ENCODE measurements around the gene PHF19. TPM values are rescaled to one million over a fixed set of nuclear protein-coding genes. Genes with fewer than 3 reads are reported as not detected.

PHF19 gene
- total and polyA plus RNA-seq, 3 experiments from 2014 or later: 8.3 to 214 (median 206) TPM

DNA sequence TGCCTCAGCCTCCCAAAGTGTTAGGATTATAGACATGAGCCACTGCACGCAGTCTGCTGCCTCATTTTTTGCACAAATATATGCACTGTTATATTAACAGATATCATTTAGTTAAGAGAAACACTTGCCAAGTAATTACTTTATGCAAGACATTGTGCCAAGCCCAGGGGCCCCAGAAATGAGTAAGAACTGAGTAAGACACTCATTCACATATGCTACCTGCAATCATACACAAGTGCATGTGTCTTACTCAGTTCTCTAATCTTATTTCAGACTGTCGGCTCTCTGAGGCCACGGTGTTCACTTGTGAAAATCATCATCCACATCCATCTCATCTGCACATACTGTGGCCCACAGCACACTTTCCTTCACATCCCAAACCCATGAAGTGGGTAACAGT lies 33.7 kb upstream of the PHF19 start:
- Mint-ChIP-seq H3K4me1 (peaks cover 65 to 91% (median 83%) of the 10 kb centered on the region in 3 donors), H3K27ac (peak overlapping the region; percentile 75 to 96 (median 87)), H3K9me3 (no peaks in the 10 kb centered on the region), H3K27me3 (no peaks in the 10 kb centered on the region), H3K4me3 (peak overlapping the region in 4 of 7 donors; percentile 8 to 64 (median 35)), H3K36me3 (peaks cover 21 to 93% (median 36%) of the 10 kb centered on the region in 3 donors)
- H3K27ac ChIP-seq (ENCODE audit: low read depth, low read length): no peak overlapping the region
- no peaks in the 10 kb centered on the region for H3K27me3 ChIP-seq (ENCODE audit: insufficient read depth, low read length, poor library complexity, severe bottlenecking)
- no peak overlapping the region for H3K4me3 ChIP-seq (ENCODE audit: low read length)
- POLR2A ChIA-PET: interaction anchor here (1.4 to 2.1 kb wide), 3 partner anchors 10 to 19 kb away, joined by 5 to 6 read pairs (median 6); no protein-coding TSS in a partner anchor
- no peaks in the 10 kb centered on the region for H3K9me3 ChIP-seq (ENCODE audit: low read length)
- CTCF ChIA-PET: interaction anchor here (0.7 to 6.6 kb wide), 5 partner anchors 9 to 42 kb away, joined by 3 to 46 read pairs (median 5); partner anchors contain the start of gene TRAF1
- peaks cover 75% of the 10 kb centered on the region for H3K4me1 ChIP-seq (ENCODE audit: insufficient read depth, low read length)
- no peak for DNase-seq
- peaks cover 70% of the 10 kb centered on the region for H3K36me3 ChIP-seq (ENCODE audit: insufficient read depth, low read length)

DNA sequence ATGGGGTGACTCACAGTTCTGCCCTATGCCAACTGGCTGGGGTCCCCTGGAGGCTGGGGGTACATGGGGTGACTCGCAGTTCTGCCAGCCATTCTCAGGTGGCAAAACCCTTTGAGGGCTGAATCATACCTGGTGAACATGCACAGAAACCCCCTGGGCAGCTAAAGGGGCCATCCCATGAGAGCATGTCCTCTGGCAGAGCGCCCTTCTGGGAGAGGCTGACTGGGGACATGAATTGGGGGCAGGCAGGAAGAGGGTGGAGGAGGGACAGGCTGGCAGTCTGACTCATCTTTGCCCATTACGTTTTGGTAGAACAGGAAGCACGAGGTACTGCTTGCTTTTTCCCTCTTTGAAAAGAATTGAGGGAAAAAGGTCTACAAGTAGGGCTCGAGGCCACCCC lies 32.9 kb upstream of the PHF19 start:
- POLR2A ChIA-PET: interaction anchor here (1.5 to 2.1 kb wide), 2 partner anchors 10 to 18 kb away, joined by 5 to 6 read pairs; no protein-coding TSS in a partner anchor
- DNase-seq: peak in 4 of 5 donors; percentile 36 to 80 (median 52)
- Histone ChIP-seq H3K9me3 (ENCODE audit: low read length) (no peaks in the 10 kb centered on the region), H3K27me3 (ENCODE audit: insufficient read depth, low read length, poor library complexity, severe bottlenecking) (no peaks in the 10 kb centered on the region), H3K4me1 (ENCODE audit: insufficient read depth, low read length) (peaks cover 75% of the 10 kb centered on the region), H3K27ac (ENCODE audit: low read depth, low read length) (no peak overlapping the region), H3K36me3 (ENCODE audit: insufficient read depth, low read length) (peaks cover 69% of the 10 kb centered on the region), H3K4me3 (ENCODE audit: low read length) (no peak overlapping the region)
- H3K27ac Mint-ChIP-seq: peak overlapping the region; percentile 75 to 96 (median 87)
- CTCF ChIA-PET: interaction anchor here (1.1 to 1.6 kb wide), 5 partner anchors 10 to 41 kb away, joined by 3 to 5 read pairs (median 4); no protein-coding TSS in a partner anchor
- peak overlapping the region; percentile 39 to 69 (median 49) for H3K4me3 Mint-ChIP-seq
- H3K36me3 Mint-ChIP-seq: peaks cover 21 to 95% (median 40%) of the 10 kb centered on the region in 3 donors
- H3K4me1 Mint-ChIP-seq: peaks cover 72 to 91% (median 83%) of the 10 kb centered on the region in 3 donors
- H3K27me3 Mint-ChIP-seq: no peaks in the 10 kb centered on the region
- no peaks in the 10 kb centered on the region for H3K9me3 Mint-ChIP-seq

DNA sequence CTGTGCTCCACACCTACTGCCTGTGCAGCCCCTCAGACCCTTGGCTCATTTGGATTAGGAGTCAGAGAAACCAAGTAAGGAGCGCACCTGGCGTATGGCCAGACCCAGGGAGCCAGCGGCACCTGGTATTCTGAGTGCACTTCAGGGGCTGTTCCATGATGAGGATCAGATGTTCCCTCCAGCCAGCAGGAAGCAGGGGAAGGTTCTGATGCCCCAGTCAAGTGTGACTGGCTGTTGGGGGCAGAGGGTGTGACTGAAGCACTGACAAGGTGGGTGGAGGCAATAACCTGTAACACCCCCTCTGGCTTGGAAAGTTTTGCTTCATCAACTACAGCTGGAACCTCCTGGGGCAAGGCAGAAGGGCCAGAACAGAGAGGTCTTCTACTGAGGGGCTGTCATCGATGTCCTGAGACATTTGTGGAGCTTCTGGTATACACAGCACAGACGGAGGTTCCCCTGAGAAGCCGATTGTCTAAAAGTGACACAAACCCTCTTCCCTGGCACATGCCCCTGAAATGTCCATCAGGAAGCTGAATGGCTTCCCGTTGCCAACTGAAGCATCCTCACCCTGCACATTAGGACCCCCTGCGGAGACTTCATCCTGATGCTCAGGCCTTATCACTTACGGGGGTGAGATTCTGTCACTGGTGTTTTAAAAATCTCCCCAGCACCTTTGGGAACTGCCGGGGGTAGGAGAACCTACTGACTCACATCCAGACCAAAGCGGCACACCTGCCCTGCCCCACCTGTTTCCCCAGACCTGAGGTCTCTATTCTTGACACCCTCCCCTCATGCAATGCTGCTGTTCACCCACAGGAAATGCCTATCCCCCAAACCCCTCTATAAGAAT lies 28.6 kb upstream of the PHF19 start:
- Histone ChIP-seq H3K4me3 (ENCODE audit: low read length) (no peak overlapping the region), H3K9me3 (ENCODE audit: low read length) (no peaks in the 10 kb centered on the region), H3K27ac (ENCODE audit: low read depth, low read length) (peak overlapping the region; percentile 63), H3K27me3 (ENCODE audit: insufficient read depth, low read length, poor library complexity, severe bottlenecking) (no peaks in the 10 kb centered on the region), H3K4me1 (ENCODE audit: insufficient read depth, low read length) (peaks cover 87% of the 10 kb centered on the region), H3K36me3 (ENCODE audit: insufficient read depth, low read length) (peaks cover 35% of the 10 kb centered on the region)
- Mint-ChIP-seq H3K4me3 (peak overlapping the region; percentile 41 to 89 (median 69)), H3K27ac (peak overlapping the region; percentile 92 to 98 (median 96)), H3K9me3 (no peaks in the 10 kb centered on the region), H3K36me3 (peaks cover 0 to 91% (median 28%) of the 10 kb centered on the region in 3 donors), H3K27me3 (no peaks in the 10 kb centered on the region), H3K4me1 (peaks cover 84 to 93% (median 91%) of the 10 kb centered on the region in 3 donors)
- POLR2A ChIA-PET: interaction anchor here (0.5 to 7.0 kb wide), 9 partner anchors 9 to 206 kb away, joined by 3 to 67 read pairs (median 8); partner anchors contain the start of genes PHF19 and TRAF1
- peak in 4 of 5 donors; percentile 40 to 80 (median 54) for DNase-seq
- CTCF ChIA-PET: interaction anchor here (0.9 to 5.6 kb wide), 10 partner anchors 11 to 30 kb away, joined by 3 to 38 read pairs (median 5); partner anchors contain the start of gene PHF19

- no peaks in the 10 kb centered on the region for H3K9me3 Mint-ChIP-seq
- H3K36me3 ChIP-seq (ENCODE audit: insufficient read depth, low read length): peaks cover 29% of the 10 kb centered on the region
Observed at GRCh38 chr9:120904978-120905301, 28.0 kb upstream of the PHF19 start.

GRCh38 chr9:120904061-120904977 lies 27.3 kb upstream of the PHF19 start:
- H3K4me1 Mint-ChIP-seq: peaks cover 74 to 91% (median 87%) of the 10 kb centered on the region in 3 donors
- H3K36me3 Mint-ChIP-seq: peaks cover 0 to 85% (median 28%) of the 10 kb centered on the region in 3 donors
- Histone ChIP-seq H3K9me3 (ENCODE audit: low read length) (no peaks in the 10 kb centered on the region), H3K36me3 (ENCODE audit: insufficient read depth, low read length) (peaks cover 23% of the 10 kb centered on the region), H3K4me1 (ENCODE audit: insufficient read depth, low read length) (peaks cover 85% of the 10 kb centered on the region), H3K27me3 (ENCODE audit: insufficient read depth, low read length, poor library complexity, severe bottlenecking) (no peaks in the 10 kb centered on the region), H3K27ac (ENCODE audit: low read depth, low read length) (peak overlapping the region; percentile 63), H3K4me3 (ENCODE audit: low read length) (no peak overlapping the region)
- H3K9me3 Mint-ChIP-seq: no peaks in the 10 kb centered on the region
- H3K4me3 Mint-ChIP-seq: peak overlapping the region; percentile 19 to 78 (median 59)
- POLR2A ChIA-PET: interaction anchor here (0.6 to 7.0 kb wide), 16 partner anchors 9 to 61 kb away, joined by 3 to 67 read pairs (median 6); partner anchors contain the start of genes PHF19, PSMD5 and TRAF1
- peak; percentile 47 to 85 (median 69) for DNase-seq
- CTCF ChIA-PET: interaction anchor here (0.6 to 5.6 kb wide), 16 partner anchors 9 to 58 kb away, joined by 3 to 38 read pairs (median 4); partner anchors contain the start of gene TRAF1
- H3K27me3 Mint-ChIP-seq: no peaks in the 10 kb centered on the region
- H3K27ac Mint-ChIP-seq: peak overlapping the region; percentile 92 to 98 (median 96)

More at GRCh38 chr9:120904978-120905301, 28.0 kb upstream of the PHF19 start:
- ChIA-PET CTCF (interaction anchor here (0.9 to 5.6 kb wide), 9 partner anchors 12 to 31 kb away, joined by 3 to 38 read pairs (median 5); no protein-coding TSS in a partner anchor), POLR2A (interaction anchor here (1.2 to 7.0 kb wide), 8 partner anchors 10 to 31 kb away, joined by 3 to 67 read pairs (median 12); partner anchors contain the start of genes PHF19 and TRAF1)
- Histone ChIP-seq H3K27me3 (ENCODE audit: insufficient read depth, low read length, poor library complexity, severe bottlenecking) (no peaks in the 10 kb centered on the region), H3K4me1 (ENCODE audit: insufficient read depth, low read length) (peaks cover 86% of the 10 kb centered on the region), H3K4me3 (ENCODE audit: low read length) (no peak overlapping the region), H3K9me3 (ENCODE audit: low read length) (no peaks in the 10 kb centered on the region), H3K27ac (ENCODE audit: low read depth, low read length) (peak overlapping the region; percentile 63)
- H3K36me3 Mint-ChIP-seq: peaks cover 0 to 89% (median 28%) of the 10 kb centered on the region in 3 donors
- H3K4me1 Mint-ChIP-seq: peaks cover 80 to 93% (median 91%) of the 10 kb centered on the region in 3 donors
- H3K27ac Mint-ChIP-seq: peak overlapping the region; percentile 92 to 98 (median 96)
- H3K27me3 Mint-ChIP-seq: no peaks in the 10 kb centered on the region
- DNase-seq: no peak
- H3K4me3 Mint-ChIP-seq: peak overlapping the region in 5 of 7 donors; percentile 50 to 78 (median 59)

- Mint-ChIP-seq H3K4me1 (peaks cover 73 to 93% (median 84%) of the 10 kb centered on the region in 3 donors), H3K27me3 (no peaks in the 10 kb centered on the region), H3K36me3 (peaks cover 0 to 76% (median 24%) of the 10 kb centered on the region in 3 donors), H3K9me3 (no peaks in the 10 kb centered on the region), H3K27ac (peak overlapping the region; percentile 92 to 98 (median 96)), H3K4me3 (peak overlapping the region in 5 of 7 donors; percentile 19 to 59 (median 30))
- H3K36me3 ChIP-seq (ENCODE audit: insufficient read depth, low read length): peaks cover 18% of the 10 kb centered on the region
- peak overlapping the region; percentile 63 for H3K27ac ChIP-seq (ENCODE audit: low read depth, low read length)
- ChIA-PET CTCF (interaction anchor here (0.6 to 5.6 kb wide), 12 partner anchors 10 to 112 kb away, joined by 3 to 38 read pairs (median 4); partner anchors contain the start of gene TRAF1), POLR2A (interaction anchor here (0.6 to 7.0 kb wide), 9 partner anchors 7 to 59 kb away, joined by 3 to 67 read pairs (median 9); partner anchors contain the start of gene TRAF1)
- DNase-seq: no peak
- peak overlapping the region; percentile 28 for H3K4me3 ChIP-seq (ENCODE audit: low read length)
- no peaks in the 10 kb centered on the region for H3K9me3 ChIP-seq (ENCODE audit: low read length)
- no peaks in the 10 kb centered on the region for H3K27me3 ChIP-seq (ENCODE audit: insufficient read depth, low read length, poor library complexity, severe bottlenecking)
- H3K4me1 ChIP-seq (ENCODE audit: insufficient read depth, low read length): peaks cover 80% of the 10 kb centered on the region
Observed at GRCh38 chr9:120902569-120903535, 25.9 kb upstream of the PHF19 start.
